ENCODE data around the gene RUNX1. TPM values are rescaled to one million over a fixed set of nuclear protein-coding genes. Genes with fewer than 3 reads are reported as not detected.
"Not testable (repeated sequence)": the region's sequence is repeated elsewhere in the genome, so short reads cannot be mapped to it uniquely, and the experiment has no call there.

The RUNX1 gene
- total RNA-seq, 1 donor from 2014 or later: 121 TPM

- Mint-ChIP-seq H3K27ac (peak overlapping the region; percentile 31), H3K4me3 (ENCODE audit: low read depth) (no peak overlapping the region), H3K36me3 (ENCODE audit: low read depth) (peaks cover 62% of the 10 kb centered on the region), H3K27me3 (ENCODE audit: low read depth) (no peaks in the 10 kb centered on the region), H3K9me3 (no peaks in the 10 kb centered on the region), H3K4me1 (ENCODE audit: low read depth) (peaks cover 73% of the 10 kb centered on the region)
- DNase-seq (ENCODE audit: low spot score): no peak
- intact Hi-C loops (cut with micrococcal nuclease): no loop called here
These were observed 69.7 kb downstream of the RUNX1 start for GRCh38 chr21:34979383-34979782.

- no peak for DNase-seq (ENCODE audit: low spot score)
- Mint-ChIP-seq H3K4me1 (ENCODE audit: low read depth) (peaks cover 76% of the 10 kb centered on the region), H3K27ac (no peak overlapping the region), H3K36me3 (ENCODE audit: low read depth) (peaks cover 74% of the 10 kb centered on the region), H3K27me3 (ENCODE audit: low read depth) (no peaks in the 10 kb centered on the region), H3K9me3 (no peaks in the 10 kb centered on the region), H3K4me3 (ENCODE audit: low read depth) (no peak overlapping the region)
- intact Hi-C loops (cut with micrococcal nuclease): no loop called here
These were observed 71.8 kb downstream of the RUNX1 start for GRCh38 chr21:34977333-34977732.

- Mint-ChIP-seq H3K9me3 (no peaks in the 10 kb centered on the region), H3K27ac (peak overlapping the region; percentile 86), H3K27me3 (ENCODE audit: low read depth) (no peaks in the 10 kb centered on the region), H3K4me1 (ENCODE audit: low read depth) (peaks cover 77% of the 10 kb centered on the region), H3K4me3 (ENCODE audit: low read depth) (peak overlapping the region; percentile 67), H3K36me3 (ENCODE audit: low read depth) (peaks cover 76% of the 10 kb centered on the region)
- peak; percentile 65 for DNase-seq (ENCODE audit: low spot score)
- intact Hi-C loops (cut with micrococcal nuclease): loop anchor here (1.0 kb wide), 1 partner anchor 9 kb away; no protein-coding TSS in a partner anchor
These were observed 74.7 kb downstream of the RUNX1 start for GRCh38 chr21:34974162-34974981.

- Mint-ChIP-seq H3K9me3 (no peaks in the 10 kb centered on the region), H3K36me3 (ENCODE audit: low read depth) (peaks cover 76% of the 10 kb centered on the region), H3K27ac (peak overlapping the region; percentile 86), H3K27me3 (ENCODE audit: low read depth) (no peaks in the 10 kb centered on the region), H3K4me1 (ENCODE audit: low read depth) (peaks cover 78% of the 10 kb centered on the region), H3K4me3 (ENCODE audit: low read depth) (peak overlapping the region; percentile 67)
- intact Hi-C loops (cut with micrococcal nuclease): loop anchor here (1.0 kb wide), 1 partner anchor 10 kb away; no protein-coding TSS in a partner anchor
- DNase-seq (ENCODE audit: low spot score): no peak
These were observed 75.4 kb downstream of the RUNX1 start for GRCh38 chr21:34973685-34974084.

GRCh38 chr21:34971656-34972055 is 77.4 kb downstream of the RUNX1 start:
- no peak for DNase-seq (ENCODE audit: low spot score)
- Mint-ChIP-seq H3K27ac (no peak overlapping the region), H3K36me3 (ENCODE audit: low read depth) (peaks cover 66% of the 10 kb centered on the region), H3K9me3 (no peaks in the 10 kb centered on the region), H3K4me3 (ENCODE audit: low read depth) (no peak overlapping the region), H3K27me3 (ENCODE audit: low read depth) (no peaks in the 10 kb centered on the region), H3K4me1 (ENCODE audit: low read depth) (peaks cover 88% of the 10 kb centered on the region)
- intact Hi-C loops (cut with micrococcal nuclease): no loop called here

GRCh38 chr21:34970566-34970965 is 78.5 kb downstream of the RUNX1 start:
- H3K27ac Mint-ChIP-seq: peak overlapping the region; percentile 99
- no peaks in the 10 kb centered on the region for H3K27me3 Mint-ChIP-seq (ENCODE audit: low read depth)
- peaks cover 66% of the 10 kb centered on the region for H3K36me3 Mint-ChIP-seq (ENCODE audit: low read depth)
- H3K9me3 Mint-ChIP-seq: no peaks in the 10 kb centered on the region
- DNase-seq (ENCODE audit: low spot score): no peak
- peaks cover 89% of the 10 kb centered on the region for H3K4me1 Mint-ChIP-seq (ENCODE audit: low read depth)
- no peak overlapping the region for H3K4me3 Mint-ChIP-seq (ENCODE audit: low read depth)
- intact Hi-C loops (cut with micrococcal nuclease): no loop called here

- no peaks in the 10 kb centered on the region for H3K9me3 Mint-ChIP-seq
- peak overlapping the region; percentile 73 for H3K4me3 Mint-ChIP-seq (ENCODE audit: low read depth)
- H3K4me1 Mint-ChIP-seq (ENCODE audit: low read depth): peaks cover 89% of the 10 kb centered on the region
- H3K36me3 Mint-ChIP-seq (ENCODE audit: low read depth): peaks cover 66% of the 10 kb centered on the region
- no peak for DNase-seq (ENCODE audit: low spot score)
- peak overlapping the region; percentile 99 for H3K27ac Mint-ChIP-seq
- no peaks in the 10 kb centered on the region for H3K27me3 Mint-ChIP-seq (ENCODE audit: low read depth)
- intact Hi-C loops (cut with micrococcal nuclease): no loop called here
These were observed 79.0 kb downstream of the RUNX1 start for GRCh38 chr21:34970167-34970500.

GRCh38 chr21:34969423-34970166 is 79.5 kb downstream of the RUNX1 start:
- peaks cover 89% of the 10 kb centered on the region for H3K4me1 Mint-ChIP-seq (ENCODE audit: low read depth)
- intact Hi-C loops (cut with micrococcal nuclease): loop anchor here (1.0 to 5.0 kb wide), 6 partner anchors 14 to 127 kb away; no protein-coding TSS in a partner anchor
- peak overlapping the region; percentile 73 for H3K4me3 Mint-ChIP-seq (ENCODE audit: low read depth)
- no peak for DNase-seq (ENCODE audit: low spot score)
- no peaks in the 10 kb centered on the region for H3K27me3 Mint-ChIP-seq (ENCODE audit: low read depth)
- H3K9me3 Mint-ChIP-seq: no peaks in the 10 kb centered on the region
- peak overlapping the region; percentile 99 for H3K27ac Mint-ChIP-seq
- H3K36me3 Mint-ChIP-seq (ENCODE audit: low read depth): peaks cover 72% of the 10 kb centered on the region

GRCh38 chr21:34968414-34969333 is 80.4 kb downstream of the RUNX1 start:
- peak overlapping the region; percentile 73 for H3K4me3 Mint-ChIP-seq (ENCODE audit: low read depth)
- H3K27me3 Mint-ChIP-seq (ENCODE audit: low read depth): no peaks in the 10 kb centered on the region
- peak overlapping the region; percentile 99 for H3K27ac Mint-ChIP-seq
- H3K9me3 Mint-ChIP-seq: no peaks in the 10 kb centered on the region
- peaks cover 71% of the 10 kb centered on the region for H3K36me3 Mint-ChIP-seq (ENCODE audit: low read depth)
- intact Hi-C loops (cut with micrococcal nuclease): loop anchor here (1.0 to 5.0 kb wide), 7 partner anchors 15 to 375 kb away; no protein-coding TSS in a partner anchor
- DNase-seq (ENCODE audit: low spot score): no peak
- H3K4me1 Mint-ChIP-seq (ENCODE audit: low read depth): peaks cover 82% of the 10 kb centered on the region

GRCh38 chr21:34967509-34968289 is 81.4 kb downstream of the RUNX1 start:
- Mint-ChIP-seq H3K27ac (peak overlapping the region; percentile 99), H3K4me1 (ENCODE audit: low read depth) (peaks cover 82% of the 10 kb centered on the region), H3K36me3 (ENCODE audit: low read depth) (peaks cover 66% of the 10 kb centered on the region), H3K4me3 (ENCODE audit: low read depth) (peak overlapping the region; percentile 69), H3K27me3 (ENCODE audit: low read depth) (no peaks in the 10 kb centered on the region), H3K9me3 (no peaks in the 10 kb centered on the region)
- peak; percentile 41 for DNase-seq (ENCODE audit: low spot score)
- intact Hi-C loops (cut with micrococcal nuclease): loop anchor here (1.0 to 5.0 kb wide), 7 partner anchors 20 to 376 kb away; no protein-coding TSS in a partner anchor

GRCh38 chr21:34966881-34967280 is 82.2 kb downstream of the RUNX1 start:
- Mint-ChIP-seq H3K4me1 (ENCODE audit: low read depth) (peaks cover 83% of the 10 kb centered on the region), H3K36me3 (ENCODE audit: low read depth) (peaks cover 69% of the 10 kb centered on the region), H3K27ac (peak overlapping the region; percentile 99)
- not testable (repeated sequence) for H3K4me3 Mint-ChIP-seq (ENCODE audit: low read depth); DNase-seq (ENCODE audit: low spot score); H3K27me3 Mint-ChIP-seq (ENCODE audit: low read depth); H3K9me3 Mint-ChIP-seq
- intact Hi-C loops (cut with micrococcal nuclease): loop anchor here (1.0 to 5.0 kb wide), 3 partner anchors 20 to 35 kb away; no protein-coding TSS in a partner anchor
